GM18870 (cell line): ENCODE measurements around the gene SIN3A.
"Not testable (repeated sequence)": the region's sequence is repeated elsewhere in the genome, so short reads cannot be mapped to it uniquely, and the experiment has no call there.

Source experiments
- ATAC-seq: cut with Tn5 transposase; IDR thresholded peaks from one replicate; pipeline ENCODE4 v1.9.1; 2021; ENCODE audit warnings: moderate library complexity; ENCODE audit not compliant: unreplicated experiment

SIN3A gene

DNA sequence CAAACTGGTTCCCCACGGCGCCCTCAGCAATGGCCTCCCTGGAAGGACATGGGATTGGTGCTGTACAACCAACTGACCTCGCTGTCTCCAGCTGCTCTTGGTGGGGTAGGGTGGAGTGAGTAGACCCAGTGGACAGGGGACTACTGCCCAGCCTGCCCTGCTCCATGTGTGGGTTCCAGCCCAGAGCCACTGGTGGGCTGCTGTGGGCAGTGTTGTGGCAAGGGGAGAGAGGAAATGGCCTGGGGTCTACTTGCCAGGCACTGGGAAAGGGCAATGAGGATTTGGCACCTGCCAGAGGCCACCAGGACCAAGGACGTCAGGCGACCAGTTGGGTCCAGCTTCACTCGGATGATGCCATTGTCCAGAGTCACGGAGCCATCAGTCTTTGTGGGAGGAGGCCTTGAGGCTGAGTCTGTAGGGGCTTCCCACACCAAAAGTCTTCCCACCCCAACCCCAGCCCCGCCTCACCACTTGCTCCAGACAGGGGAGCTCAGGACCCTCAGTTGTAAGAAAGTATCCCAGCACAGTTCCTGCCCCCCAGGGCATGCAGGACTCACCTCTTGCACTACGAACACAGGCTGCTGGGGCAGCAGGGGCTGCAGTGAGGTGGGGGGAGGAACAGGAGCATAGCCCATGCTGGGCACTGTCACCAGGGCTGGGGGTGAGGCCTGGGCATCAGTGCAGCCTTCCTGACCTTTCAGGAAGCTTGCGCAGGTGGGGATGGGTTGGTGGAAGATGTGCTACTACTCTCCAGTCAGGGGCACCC is 92.5 kb downstream of the SIN3A start:
- ATAC-seq, result no peak

DNA sequence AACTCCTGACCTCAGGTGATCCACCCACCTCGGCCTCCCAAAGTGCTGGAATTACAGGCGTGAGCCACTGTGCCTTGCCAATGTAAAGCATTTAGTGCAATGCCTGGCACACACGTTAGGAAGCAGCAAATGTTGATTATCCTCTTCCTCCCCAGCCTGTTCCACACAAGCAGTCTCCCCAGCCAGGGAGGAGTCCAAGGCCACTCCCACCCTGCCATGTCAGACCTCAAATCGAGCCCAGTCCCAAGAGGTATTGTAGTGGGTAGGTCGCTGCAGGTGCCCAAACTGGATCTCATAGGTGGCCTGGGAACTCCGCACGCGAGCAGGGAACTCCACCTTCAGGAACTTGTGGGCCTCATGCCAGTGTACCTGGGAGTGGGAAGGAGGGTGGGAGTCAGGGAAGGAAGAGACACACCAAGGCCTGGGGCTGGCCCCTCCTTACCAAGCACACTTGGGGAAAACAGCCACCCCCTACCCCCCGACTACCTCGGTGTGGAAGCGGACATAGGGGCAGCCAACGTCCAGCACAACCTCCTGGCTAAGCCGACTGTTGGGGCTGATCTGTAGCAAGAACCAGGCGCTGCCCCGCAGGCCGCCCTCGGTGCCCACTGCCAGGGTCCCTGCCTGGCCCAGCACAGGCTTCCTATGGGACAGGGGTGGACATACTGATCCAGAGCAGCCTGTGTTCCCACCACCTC is 93.4 kb downstream of the SIN3A start:
- no peak for ATAC-seq

DNA sequence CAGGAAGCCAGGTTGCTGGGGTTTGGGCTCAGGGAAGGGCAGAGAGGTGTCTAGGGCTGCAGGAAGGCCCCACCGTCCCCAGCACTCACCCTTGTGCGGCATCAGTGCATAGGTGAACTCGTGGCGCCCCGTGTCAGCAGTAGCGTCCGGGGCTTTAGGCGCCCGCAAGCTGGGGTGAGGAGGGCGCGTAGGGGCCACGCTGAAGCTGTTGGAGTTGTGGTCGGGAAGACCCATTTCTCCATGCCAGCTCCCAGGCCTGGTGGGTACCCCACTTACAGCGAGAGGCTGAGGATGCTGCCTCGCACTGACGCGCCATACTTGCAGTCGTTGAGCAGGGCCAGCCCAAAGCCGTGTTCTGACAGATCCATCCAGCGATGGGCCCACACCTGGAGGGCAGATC is 95.0 kb downstream of the SIN3A start:
- no peak for ATAC-seq

DNA sequence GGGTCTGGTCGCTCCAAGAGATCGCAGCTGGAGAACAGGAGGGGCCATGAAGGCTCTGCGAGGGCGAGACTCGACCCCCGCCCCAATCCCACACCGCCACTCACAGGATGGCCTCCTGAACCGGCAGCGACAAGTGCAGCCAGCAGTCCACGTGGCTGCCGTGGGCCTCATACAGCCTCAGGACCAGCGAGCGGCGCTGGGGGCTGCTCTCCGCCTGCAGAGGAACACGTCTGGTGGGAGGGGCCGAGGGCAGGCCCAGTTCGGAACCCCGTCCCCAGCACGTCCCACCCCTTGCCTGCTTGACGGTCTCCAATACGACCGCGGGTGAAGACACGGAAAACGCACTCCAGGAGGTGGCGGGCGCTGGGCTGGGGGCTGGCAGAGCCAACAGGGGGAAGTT is 95.5 kb downstream of the SIN3A start:
- no peak for ATAC-seq

DNA sequence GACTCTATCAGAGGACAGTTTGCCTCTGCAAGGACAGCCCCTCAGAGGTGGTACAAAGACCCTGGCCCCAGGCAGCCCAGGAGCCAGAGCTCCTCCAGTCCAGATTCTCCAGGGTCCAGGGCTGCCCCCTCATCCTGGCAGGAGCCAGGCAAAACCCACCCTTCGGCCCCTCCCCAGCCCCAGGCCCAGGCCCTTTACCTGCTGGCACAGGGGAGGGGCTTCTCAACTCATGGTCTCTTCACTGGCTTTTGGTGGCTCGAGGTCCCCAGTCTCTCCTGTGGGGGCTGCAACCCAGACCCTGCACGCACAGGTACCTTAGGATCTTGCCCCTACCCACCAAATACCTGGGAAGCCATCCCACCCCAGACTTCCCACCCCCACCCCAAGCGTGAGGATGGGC is 96.1 kb downstream of the SIN3A start:
- no peak for ATAC-seq

DNA sequence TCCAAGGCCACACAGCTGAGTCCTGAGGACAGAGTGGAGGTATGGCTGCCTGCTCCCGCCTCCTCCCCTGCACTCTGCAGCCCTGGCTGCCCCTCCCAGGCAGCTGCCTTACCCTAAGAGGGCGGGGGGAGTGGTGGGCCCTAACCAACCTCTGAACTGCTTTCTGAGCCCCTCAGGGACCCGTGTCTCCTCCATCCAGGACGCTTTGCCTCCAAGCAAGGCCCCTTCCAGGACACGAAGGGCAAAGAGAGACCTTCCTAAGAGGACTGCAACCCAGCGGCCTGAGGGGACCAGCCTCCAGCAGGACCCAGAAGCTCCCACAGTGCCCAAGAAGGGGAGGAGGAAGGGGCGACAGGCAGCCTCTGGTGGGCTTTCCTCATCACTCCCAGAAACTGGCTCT is 97.0 kb downstream of the SIN3A start:
- ATAC-seq, result no peak

DNA sequence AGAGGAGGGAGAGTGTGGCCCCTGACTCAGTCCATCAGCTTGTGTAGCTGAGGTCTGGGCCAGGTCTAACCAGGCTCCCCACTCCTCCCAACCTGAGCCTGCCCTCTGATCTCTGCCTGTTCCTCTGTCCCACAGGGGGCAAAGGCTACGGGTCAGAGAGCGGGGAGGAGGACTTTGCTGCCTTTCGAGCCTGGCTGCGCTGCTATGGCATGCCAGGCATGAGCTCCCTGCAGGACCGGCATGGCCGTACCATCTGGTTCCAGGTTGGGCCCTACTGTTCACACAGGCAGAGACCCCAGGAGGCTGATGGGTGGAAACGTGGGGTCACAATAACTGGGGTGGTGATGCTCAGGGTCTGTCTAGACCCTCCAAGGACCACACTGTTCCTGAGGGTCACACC is 97.9 kb downstream of the SIN3A start:
- no peak for ATAC-seq

DNA sequence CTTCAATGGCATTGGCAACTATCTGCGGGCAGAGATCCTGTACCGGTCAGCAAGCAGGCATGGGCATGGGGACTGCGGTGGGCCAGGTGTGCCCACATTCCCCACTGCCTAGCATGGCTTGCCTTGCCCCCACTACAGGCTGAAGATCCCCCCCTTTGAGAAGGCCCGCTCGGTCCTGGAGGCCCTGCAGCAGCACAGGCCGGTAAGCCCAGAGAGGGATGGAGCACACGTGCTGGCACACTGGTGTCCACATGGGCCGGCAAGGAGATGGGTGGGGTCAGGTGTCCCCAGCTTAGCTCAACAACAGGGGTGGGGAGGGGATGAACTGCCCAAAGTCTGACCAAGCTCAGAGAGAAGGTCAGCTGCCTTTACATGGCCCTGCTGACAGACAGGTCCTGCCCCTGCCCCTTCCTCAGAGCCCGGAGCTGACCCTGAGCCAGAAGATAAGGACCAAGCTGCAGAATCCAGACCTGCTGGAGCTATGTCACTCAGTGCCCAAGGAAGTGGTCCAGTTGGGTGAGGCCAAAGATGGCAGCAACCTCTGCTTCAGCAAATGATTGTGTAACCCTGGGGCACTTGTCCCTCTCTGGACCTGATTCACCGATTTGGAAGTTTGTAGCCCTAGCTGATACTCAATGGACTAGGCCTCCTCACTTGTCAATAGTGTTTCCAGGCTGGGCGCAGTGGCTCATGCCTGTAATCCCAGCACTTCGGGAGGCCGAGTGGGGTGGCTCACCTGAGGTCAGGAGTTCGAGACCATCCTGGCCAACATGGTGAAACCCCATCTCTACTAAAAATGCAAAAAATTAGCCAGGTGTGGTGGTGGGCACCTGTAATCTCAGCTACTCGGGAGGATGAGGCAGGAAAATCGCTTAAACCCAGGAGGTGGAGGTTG is 99.1 kb downstream of the SIN3A start:
- ATAC-seq, result no peak

DNA sequence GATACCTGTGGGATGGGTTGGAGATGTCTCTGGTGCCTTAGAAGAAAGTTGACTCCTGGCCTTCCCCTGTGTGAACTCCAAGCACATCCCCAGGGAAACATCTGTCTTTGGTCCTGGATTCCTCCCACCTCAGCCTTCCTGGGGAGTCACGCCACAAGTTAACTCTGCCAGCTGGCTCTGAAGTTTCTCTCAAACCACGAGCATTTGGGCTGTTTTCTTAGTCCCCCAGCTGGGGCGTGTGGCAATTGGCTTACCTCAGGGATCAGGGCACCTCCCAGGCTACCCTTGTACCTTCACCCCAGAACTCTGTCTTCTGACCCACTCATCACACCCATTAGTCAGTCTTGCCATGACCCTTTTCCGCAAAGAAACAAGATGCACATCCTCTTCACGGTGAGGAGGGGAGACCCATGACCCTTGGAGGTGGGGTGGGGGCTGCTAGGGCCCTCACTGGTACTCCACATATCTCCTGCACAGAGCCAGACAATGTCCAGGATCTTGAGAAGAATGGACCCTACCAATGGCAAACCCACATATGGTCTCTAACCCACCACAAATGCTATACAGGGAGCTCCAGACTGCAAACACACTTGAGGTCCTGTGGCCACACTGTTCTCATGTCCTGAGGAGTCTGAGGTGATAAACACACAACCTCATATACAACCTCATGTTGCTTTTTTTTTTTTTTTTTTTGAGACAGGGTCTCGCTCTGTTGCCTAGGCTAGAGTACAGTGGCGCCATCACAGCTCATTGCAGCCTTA is 100.7 kb downstream of the SIN3A start:
- ATAC-seq, result no peak

DNA sequence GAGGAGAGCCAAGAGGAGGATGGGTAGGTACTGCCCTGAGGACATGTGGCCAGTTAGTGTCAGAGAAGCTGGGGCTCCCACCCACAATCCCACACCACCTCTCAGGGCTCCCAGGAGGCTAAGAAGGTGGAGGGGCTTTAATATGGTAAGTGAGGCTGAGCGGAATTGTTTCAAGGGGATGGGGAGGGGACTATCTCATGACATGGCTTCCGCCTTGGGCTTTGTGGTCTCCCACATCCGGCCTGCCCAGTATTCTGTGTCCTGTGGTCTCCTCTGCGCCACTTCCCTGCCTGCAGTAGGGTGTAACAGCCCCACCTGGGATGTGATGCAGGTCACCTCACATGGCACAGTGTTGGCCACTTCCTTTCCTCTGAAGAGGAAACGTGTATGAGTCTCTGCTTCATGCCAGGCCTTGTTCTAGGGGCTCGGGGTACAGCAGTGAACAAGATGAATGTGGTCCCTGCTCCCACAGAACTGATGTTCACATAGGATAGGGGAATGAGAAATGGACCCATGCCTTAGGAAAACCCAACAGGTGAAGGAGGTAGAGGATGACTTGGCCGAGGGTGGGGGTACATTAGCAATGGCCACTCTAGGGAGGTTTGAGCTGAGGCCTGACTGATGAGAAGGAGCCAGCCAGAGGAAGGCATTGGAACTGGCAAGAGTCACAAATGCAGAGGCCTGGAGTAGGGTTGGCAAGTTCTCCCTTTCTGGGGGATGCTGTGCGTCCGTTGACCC is 101.5 kb downstream of the SIN3A start:
- ATAC-seq, result no peak

DNA sequence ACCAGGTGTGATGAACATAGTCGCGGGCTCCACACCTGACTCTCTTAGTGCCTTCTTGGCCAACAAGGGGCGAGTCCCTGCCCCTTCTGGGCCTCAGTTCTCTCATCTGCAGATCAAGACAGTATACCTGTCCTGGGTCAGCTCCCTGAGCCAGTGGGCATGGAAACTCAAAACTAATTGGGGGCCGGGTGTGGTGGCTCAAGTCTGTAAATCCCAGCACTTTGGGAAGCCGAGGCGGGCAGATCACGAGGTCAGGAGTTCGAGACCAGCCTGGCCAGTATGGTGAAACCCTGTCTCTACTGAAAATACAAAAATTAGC is 102.2 kb downstream of the SIN3A start:
- ATAC-seq, result not testable (repeated sequence)

DNA sequence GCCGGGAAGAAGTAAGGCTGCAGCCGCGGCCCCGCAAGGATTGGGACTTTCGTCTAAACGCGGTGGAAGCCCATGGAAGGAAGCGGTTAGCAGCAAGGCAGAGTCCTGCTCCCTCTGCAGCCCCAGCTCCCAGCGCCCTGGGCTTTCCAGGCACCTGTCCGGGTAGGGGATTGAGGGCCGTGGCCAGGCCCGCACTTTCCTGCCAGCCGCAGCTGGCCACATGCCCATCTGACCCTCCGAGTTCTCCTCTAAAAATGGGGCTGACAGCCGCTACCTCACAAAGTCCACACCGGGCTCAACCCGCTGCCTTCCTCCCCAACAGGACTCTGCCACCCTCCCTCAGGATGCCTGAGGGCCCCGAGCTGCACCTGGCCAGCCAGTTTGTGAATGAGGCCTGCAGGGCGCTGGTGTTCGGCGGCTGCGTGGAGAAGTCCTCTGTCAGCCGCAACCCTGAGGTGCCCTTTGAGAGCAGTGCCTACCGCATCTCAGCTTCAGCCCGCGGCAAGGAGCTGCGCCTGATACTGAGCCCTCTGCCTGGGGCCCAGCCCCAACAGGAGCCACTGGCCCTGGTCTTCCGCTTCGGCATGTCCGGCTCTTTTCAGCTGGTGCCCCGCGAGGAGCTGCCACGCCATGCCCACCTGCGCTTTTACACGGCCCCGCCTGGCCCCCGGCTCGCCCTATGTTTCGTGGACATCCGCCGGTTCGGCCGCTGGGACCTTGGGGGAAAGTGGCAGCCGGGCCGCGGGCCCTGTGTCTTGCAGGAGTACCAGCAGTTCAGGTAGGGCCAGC is 102.7 kb downstream of the SIN3A start:
- no peak for ATAC-seq

DNA sequence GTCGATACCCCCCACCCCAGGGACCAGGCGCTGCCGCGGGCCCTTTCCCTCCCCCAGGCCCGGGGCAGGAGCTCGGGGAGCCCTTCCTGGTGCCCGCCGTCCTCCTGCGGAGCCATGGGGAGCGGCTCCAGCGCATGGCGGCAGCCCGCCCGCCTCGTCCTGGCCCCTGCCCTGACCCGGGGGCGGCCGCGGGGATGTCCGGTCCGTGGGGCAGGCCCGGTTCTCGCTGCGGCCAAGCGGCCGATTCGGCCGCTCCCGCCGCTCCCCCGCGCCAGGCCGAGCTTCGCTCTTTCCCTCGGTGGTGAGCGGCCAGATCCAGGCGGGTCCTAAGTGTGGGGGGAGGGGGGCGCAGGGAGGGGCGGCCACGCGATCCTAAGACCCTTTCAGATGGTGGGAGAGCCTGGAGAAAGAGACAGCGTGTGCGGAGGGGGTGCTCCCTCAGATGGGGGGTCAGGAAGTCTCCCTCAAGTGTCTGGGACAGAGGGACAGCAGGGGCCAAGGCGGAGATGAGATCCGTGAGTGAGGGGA is 103.4 kb downstream of the SIN3A start:
- no peak for ATAC-seq

DNA sequence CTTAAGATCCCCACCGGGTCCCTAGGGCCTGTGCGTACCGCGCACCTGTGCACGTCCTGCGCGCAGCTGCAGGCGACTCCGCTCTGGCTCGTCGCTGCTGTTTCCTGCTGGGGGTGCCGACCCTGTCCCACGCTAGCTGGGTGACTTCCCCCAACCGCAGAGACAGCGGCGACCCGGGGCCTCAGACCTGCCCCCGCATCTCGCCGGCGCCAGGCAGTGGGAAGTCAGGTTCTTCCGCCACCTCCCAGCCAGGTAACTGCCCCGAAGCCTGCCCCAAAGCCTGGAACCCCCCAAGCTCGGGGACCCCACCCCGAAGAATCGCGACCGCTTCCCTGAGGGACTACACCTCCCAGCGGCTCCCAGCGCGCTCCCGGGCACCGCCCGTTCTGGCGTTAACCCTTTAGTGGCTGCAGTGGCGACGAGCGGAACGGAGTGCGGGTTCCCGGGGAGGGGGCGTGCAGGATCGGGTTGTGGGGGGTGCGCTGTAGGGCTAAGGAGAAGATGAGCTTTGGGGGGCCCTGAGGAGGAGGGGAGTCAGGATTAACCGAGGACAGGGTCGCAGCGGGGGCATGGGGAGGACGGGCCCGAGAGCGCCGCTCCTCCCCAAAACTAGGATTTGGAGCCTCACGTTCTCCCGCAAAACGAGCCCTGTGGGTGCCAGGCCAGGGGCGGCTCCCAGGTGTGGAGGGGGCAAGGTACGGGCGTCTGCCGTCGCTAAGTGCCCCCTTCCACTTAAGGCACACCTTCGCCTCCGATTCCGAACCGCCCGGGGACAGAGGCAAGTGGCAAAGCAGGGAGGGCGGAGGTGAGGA is 104.1 kb downstream of the SIN3A start:
- ATAC-seq, result no peak

DNA sequence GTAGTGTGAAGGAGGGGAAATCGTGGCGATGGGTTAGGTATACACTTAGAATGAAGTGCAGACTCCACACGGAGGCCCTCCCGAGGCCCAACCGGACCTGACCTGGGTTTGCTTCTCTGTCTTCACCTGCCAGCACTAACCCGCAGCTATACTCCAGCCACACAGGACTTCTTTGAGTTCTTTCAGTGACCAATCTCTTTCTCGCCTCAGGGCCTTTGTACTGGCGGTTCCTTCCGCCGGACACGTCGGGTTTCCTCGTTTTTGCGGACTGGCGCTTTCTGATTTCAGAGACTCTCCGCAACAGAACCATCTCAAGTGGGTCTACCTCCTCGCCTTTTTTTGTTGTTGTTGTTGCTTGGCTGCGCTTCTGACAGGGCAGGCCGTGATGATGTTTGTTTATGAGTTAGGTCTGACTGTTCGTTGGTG is 104.7 kb downstream of the SIN3A start, which contains the start of gene NEIL1:
TSS of gene NEIL1 (plus strand) at position 244 of the 426 bp plus-strand sequence. CDS start 1,867 bp downstream, outside the sequence.
- ATAC-seq, result no peak

DNA sequence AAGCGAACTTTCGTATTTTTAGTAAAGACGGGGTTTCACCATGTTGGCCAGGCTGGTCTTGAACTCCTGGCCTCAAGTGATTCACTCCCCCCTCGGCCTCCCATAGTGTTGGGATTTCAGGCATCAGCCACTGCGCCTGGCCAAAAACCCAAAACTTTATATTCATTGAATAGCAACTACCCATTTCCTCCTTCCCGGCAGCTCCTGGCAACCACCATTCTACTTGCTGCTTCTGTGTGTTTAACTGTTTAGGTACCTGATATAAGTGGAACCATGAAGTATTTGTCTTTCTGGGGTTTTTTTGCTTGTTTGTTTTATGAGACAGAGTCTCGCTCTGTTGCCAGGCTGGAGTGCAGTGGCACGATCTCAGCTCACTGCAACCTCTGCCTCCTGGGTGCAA is 107.5 kb downstream of the SIN3A start:
- ATAC-seq, result not testable (repeated sequence)

DNA sequence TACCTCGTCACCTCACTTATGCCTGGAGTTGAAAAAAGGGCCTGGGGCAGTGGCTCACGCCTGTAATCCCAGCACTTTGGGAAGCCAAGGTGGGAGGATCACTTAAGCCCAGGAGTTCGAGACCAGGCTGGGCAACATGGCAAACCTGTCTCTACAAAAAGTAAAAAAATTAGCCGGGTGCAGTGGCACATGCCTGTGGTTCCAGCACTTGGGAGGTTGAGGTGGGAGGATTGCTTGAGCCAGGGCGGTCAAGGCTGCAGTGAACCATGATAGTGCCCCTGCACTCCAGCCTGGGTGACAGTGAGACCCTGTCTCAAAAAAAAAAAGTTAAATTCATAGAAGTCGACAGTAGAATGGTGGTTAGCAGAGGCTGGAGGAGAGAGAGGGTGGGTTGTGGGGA is 109.3 kb downstream of the SIN3A start:
- ATAC-seq, result no peak

DNA sequence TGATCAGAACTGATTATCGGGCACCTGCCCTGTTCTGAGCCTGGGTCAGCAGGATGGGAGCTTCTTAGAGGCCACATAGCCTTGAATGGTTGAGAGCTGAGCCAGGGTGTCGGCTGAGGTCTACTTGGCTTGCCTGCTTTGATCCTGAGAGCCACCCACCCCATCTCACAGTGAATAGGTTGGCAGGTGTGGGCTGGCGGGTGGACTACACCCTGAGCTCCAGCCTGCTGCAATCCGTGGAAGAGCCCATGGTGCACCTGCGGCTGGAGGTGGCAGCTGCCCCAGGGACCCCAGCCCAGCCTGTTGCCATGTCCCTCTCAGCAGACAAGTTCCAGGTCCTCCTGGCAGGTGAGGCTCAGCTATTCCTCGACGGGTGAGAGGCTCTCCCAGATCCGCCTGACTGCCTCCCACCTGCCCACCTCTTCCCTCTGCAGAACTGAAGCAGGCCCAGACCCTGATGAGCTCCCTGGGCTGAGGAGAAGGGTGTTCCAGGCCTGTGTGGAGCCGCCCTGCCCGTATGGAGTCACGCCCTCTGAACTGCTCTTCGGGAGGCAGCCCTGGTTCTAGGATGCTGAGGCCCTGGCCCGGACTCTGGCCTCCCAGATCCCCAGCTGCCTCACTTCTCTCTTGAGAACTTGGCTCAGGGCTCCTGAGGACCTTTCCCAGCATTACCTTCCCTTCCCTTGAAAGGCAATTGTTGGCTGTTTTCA is 111.8 kb downstream of the SIN3A start:
- no peak for ATAC-seq
